ENCODE results near the gene PCK1.

DNA sequence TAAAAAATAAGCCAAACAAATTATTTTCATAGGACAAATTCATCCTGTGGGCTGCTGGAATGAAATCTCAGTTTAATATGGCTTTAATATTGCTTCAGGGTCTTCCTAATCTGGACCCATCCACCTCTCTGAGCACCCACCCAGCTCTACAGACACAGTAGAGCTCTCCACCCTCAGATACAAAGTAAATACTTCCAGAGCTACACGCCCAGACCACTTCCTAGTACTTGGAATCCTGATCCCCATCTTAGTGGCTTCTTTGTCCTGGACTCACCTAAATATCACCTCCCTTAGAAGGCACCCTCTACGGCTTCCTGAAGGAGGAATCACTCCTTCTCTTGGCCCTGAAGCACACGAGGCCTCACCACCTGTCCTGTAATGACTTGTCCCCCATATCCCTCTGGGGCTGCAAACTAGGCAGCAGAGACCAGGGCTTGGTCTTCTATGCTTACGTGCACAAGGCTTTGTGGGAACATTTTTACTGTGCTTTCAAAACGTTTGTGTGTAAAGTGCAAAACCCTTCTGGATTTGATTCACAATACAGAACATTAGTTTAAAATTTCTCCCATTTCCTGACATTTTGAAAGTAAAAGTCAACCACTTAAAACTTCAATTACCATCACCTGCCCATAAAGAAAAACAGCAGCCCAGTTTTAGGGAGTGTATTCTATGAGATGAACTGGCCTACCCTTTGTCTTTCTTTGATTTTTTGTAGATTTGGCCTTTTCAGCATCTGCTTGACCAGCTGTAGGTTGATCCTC is 38.4 kb upstream of the PCK1 start:
- TF ChIP-seq CTCF (IDR thresholded peaks at IDR 0.05 in 4 of 5, conservative IDR thresholded peaks at IDR 0.05 in 1 of 5) (no peak), POLR2A (IDR thresholded peaks at IDR 0.05) (no peak)

Measured in gastrocnemius medialis (tissue), 4 donors.